Measurements from ENCODE around the gene IDH3G.

The IDH3G gene

GRCh38 chrX:153814591-153815315, 20.6 kb upstream of the IDH3G start:
- DNase-seq, result no peak

- no peak for DNase-seq
Observed at GRCh38 chrX:153813161-153813560, 19.0 kb upstream of the IDH3G start.

- no peak for DNase-seq
Observed at GRCh38 chrX:153812220-153812619, 18.0 kb upstream of the IDH3G start.

- no peak for DNase-seq
Observed at GRCh38 chrX:153807976-153808375, 13.8 kb upstream of the IDH3G start.

- DNase-seq, result no peak
Observed at GRCh38 chrX:153806999-153807575, 12.9 kb upstream of the IDH3G start.

- no peak for DNase-seq
Observed at GRCh38 chrX:153805436-153805835, 11.3 kb upstream of the IDH3G start.

- DNase-seq, result no peak
Observed at GRCh38 chrX:153804621-153805020, 10.4 kb upstream of the IDH3G start.

GRCh38 chrX:153804100-153804595, 10.0 kb upstream of the IDH3G start:
- DNase-seq, result no peak

GRCh38 chrX:153803211-153804099, 9.3 kb upstream of the IDH3G start:
- no peak for DNase-seq

GRCh38 chrX:153802513-153803045, 8.4 kb upstream of the IDH3G start:
- no peak for DNase-seq

GRCh38 chrX:153801669-153802068, 7.5 kb upstream of the IDH3G start:
- no peak for DNase-seq

GRCh38 chrX:153800746-153801145, 6.6 kb upstream of the IDH3G start:
- DNase-seq, result no peak

- DNase-seq, result no peak
Observed at GRCh38 chrX:153800177-153800722, 6.1 kb upstream of the IDH3G start.

- DNase-seq, result no peak
Observed at GRCh38 chrX:153799326-153799725, 5.2 kb upstream of the IDH3G start.

- no peak for DNase-seq
Observed at GRCh38 chrX:153797415-153798015, 3.3 kb upstream of the IDH3G start.

- no peak for DNase-seq
Observed at GRCh38 chrX:153794897-153795816, 982 bp upstream of the IDH3G start.

- DNase-seq, result no peak
Observed at GRCh38 chrX:153793291-153793690, 884 bp downstream of the IDH3G start.

- no peak for DNase-seq
Observed at GRCh38 chrX:153792368-153792767, 1.8 kb downstream of the IDH3G start.

- DNase-seq, result no peak
Observed at GRCh38 chrX:153791104-153791852, 2.9 kb downstream of the IDH3G start.

- no peak for DNase-seq
Observed at GRCh38 chrX:153789654-153790053, 4.5 kb downstream of the IDH3G start.

GRCh38 chrX:153786669-153787068, 7.5 kb downstream of the IDH3G start:
- DNase-seq, result no peak

Data from NCI-H2029 (cell line).